PC-9 (cell line): Measurements from ENCODE around the gene MAP2K2. TPM values are rescaled to one million over a fixed set of nuclear protein-coding genes. Genes with fewer than 3 reads are reported as not detected.

Experiments used
- BruUV-seq: library from RNA; stranded (reverse); fragments of 400-500 nt; replicated peaks from 2 replicates; lab custom pipeline; 2021; lab: Mats Ljungman, UMichigan
- CTCF ChIA-PET: fragments of 300-600 bp; sonication (Branson Sonifier 250); formaldehyde crosslinking; loops from one replicate; lab custom pipeline; 2022; ENCODE audit warnings: antibody characterized with exemption; lab: Charles Lee
- POLR2A ChIA-PET: fragments of 300-600 bp; sonication (Branson Sonifier 250); formaldehyde crosslinking; loops from one replicate; lab custom pipeline; 2022; ENCODE audit warnings: antibody characterized with exemption; ENCODE audit not compliant: unreplicated experiment; lab: Charles Lee
- DNase-seq, 2 experiments: peaks; one replicate each; pipeline versions ENCODE4 v3.0.0 to v3.0.0-alpha.2; 2015 to 2022; ENCODE audit warnings: mixed read lengths in 1 of 2
- H2AFZ ChIP-seq: fragments of 200-600 bp; sonication (generic); 2 replicates; pipeline ENCODE4 v1.8.1; 2017; ENCODE audit warnings: antibody characterized with exemption
- H3F3A ChIP-seq: fragments of 200-600 bp; sonication (generic); 2 replicates; pipeline ENCODE4 v1.8.1; 2017; ENCODE audit warnings: antibody characterized with exemption, mild to moderate bottlenecking, low read depth; ENCODE audit not compliant: insufficient read depth
- H3K27ac ChIP-seq: fragments of 200-600 bp; sonication (generic); 2 replicates; pipeline ENCODE4 v1.6.1; 2016; ENCODE audit warnings: mixed run types
- H3K27me3 ChIP-seq: fragments of 200-600 bp; sonication (generic); 2 replicates; pipeline ENCODE4 v1.6.1; 2016; ENCODE audit warnings: low read depth, mixed run types; ENCODE audit not compliant: insufficient read depth
- H3K36me3 ChIP-seq: fragments of 200-600 bp; sonication (generic); 2 replicates; pipeline ENCODE4 v1.6.1; 2016; ENCODE audit warnings: low read depth, mixed run types
- H3K4me1 ChIP-seq: fragments of 200-600 bp; sonication (generic); replicated peaks from 2 replicates; pipeline ENCODE4 v1.6.1; 2016; ENCODE audit warnings: mixed run types; ENCODE audit not compliant: insufficient read depth
- H3K4me2 ChIP-seq: fragments of 200-600 bp; sonication (generic); 2 replicates; pipeline ENCODE4 v1.6.1; 2017; ENCODE audit warnings: mixed run types
- H3K4me3 ChIP-seq: fragments of 200-600 bp; sonication (generic); 2 replicates; pipeline ENCODE4 v1.6.1; 2016; ENCODE audit warnings: mixed run types
- H3K79me2 ChIP-seq: fragments of 200-600 bp; sonication (generic); 2 replicates; pipeline ENCODE4 v1.6.1; 2017; ENCODE audit warnings: low read depth, mixed run types
- H3K9me2 ChIP-seq: fragments of 200-600 bp; sonication (generic); 2 replicates; pipeline ENCODE4 v1.8.1; 2017; ENCODE audit warnings: mild to moderate bottlenecking; ENCODE audit not compliant: insufficient read depth
- H3K9me3 ChIP-seq: fragments of 200-600 bp; sonication (generic); 2 replicates; pipeline ENCODE4 v1.8.1; 2016; ENCODE audit warnings: low read depth; ENCODE audit not compliant: insufficient read depth
- H4K20me1 ChIP-seq: fragments of 200-600 bp; sonication (generic); 2 replicates; pipeline ENCODE4 v1.8.1; 2017; ENCODE audit not compliant: insufficient read depth
- EZH2 ChIP-seq: fragments of 200-600 bp; sonication (generic); IDR thresholded peaks from 2 replicates; pipeline ENCODE4 v1.8.0; 2017; ENCODE audit warnings: antibody characterized with exemption, low read depth
- intact Hi-C: fragments of 100-400 bp; cut with micrococcal nuclease; formaldehyde crosslinking; loops from one replicate; pipeline ENCODE4 v1.10.0; 2022; ENCODE audit not compliant: unreplicated experiment
- total RNA-seq: library from RNA; stranded (reverse); gene quantifications from 2 replicates; pipeline ENCODE4 v1.2.3, GENCODE V29; 2021
- TF ChIP-seq, protein P1 (sequence below): fragments of 200-600 bp; sonication (generic); conservative IDR thresholded peaks from 2 replicates; pipeline ENCODE4 v1.6.1; 2017; ENCODE audit warnings: mixed run types, antibody characterized with exemption, mild to moderate bottlenecking, moderate library complexity

Gene MAP2K2
- total RNA-seq, 1 experiment from 2014 or later: 160 TPM

DNA sequence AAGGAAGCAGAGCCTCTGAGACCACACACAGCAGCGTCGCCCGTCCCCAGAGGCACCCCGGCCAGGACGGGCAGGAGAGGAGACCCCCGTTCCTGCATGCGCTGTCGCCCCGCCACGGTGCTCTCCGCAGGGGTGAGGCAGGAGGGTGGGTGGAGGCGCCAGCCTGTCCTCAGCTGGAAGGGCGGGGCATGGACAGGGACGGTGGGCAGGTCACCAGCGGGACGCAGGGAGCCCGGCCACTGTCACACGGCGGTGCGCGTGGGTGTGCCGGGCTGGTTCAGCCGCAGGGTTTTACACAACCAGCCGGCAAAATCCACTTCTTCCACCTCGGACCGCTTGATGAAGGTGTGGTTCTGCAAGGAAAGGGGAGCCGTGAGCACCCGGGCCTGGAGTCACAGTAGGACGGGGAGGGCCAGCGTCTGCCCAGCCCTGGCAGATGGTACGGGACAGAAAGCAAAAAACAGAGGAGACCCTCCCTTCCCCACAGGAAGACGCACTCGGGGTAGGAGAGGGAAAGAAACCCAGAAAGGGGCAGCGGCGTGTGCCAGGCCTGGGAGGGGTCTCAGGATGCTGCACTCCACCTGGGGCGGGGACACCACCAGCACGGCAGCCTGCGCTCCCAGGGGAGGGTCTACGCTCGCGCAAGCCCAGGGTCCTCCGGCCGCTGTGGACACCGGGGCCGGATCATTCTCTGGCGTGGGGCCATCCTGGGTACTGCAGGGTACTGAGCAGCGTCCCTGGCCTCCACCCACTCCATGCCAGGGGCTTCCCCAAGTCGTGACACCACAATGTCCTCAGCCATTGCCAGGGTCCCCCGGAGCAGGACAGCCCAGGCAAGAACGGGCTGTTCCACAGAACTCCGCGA lies 33.3 kb downstream of the MAP2K2 start:
- H3K4me1 ChIP-seq: peaks cover 12% of the 10 kb centered on the region
- H2AFZ ChIP-seq: no peak overlapping the region
- no peak overlapping the region for H3K4me3 ChIP-seq
- no peaks in the 10 kb centered on the region for H3K36me3 ChIP-seq
- H3K4me2 ChIP-seq: no peak overlapping the region
- H3K9me2 ChIP-seq: no peaks in the 10 kb centered on the region
- H3K27me3 ChIP-seq: no peaks in the 10 kb centered on the region
- H3K9me3 ChIP-seq: no peaks in the 10 kb centered on the region
- no peaks in the 10 kb centered on the region for H4K20me1 ChIP-seq
- no TSS peak for BruUV-seq
- POLR2A ChIA-PET: no interaction called here
- no peaks in the 10 kb centered on the region for H3K79me2 ChIP-seq
- DNase-seq: no peak
- intact Hi-C loops: no loop called here
- no peak overlapping the region for H3K27ac ChIP-seq
- TF ChIP-seq, protein P1, sequence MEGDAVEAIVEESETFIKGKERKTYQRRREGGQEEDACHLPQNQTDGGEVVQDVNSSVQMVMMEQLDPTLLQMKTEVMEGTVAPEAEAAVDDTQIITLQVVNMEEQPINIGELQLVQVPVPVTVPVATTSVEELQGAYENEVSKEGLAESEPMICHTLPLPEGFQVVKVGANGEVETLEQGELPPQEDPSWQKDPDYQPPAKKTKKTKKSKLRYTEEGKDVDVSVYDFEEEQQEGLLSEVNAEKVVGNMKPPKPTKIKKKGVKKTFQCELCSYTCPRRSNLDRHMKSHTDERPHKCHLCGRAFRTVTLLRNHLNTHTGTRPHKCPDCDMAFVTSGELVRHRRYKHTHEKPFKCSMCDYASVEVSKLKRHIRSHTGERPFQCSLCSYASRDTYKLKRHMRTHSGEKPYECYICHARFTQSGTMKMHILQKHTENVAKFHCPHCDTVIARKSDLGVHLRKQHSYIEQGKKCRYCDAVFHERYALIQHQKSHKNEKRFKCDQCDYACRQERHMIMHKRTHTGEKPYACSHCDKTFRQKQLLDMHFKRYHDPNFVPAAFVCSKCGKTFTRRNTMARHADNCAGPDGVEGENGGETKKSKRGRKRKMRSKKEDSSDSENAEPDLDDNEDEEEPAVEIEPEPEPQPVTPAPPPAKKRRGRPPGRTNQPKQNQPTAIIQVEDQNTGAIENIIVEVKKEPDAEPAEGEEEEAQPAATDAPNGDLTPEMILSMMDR: no peak
- peaks cover 6% of the 10 kb centered on the region; the same call in 1 of the 2 replicates for H3F3A ChIP-seq
- CTCF ChIA-PET: no interaction called here

GRCh38 chr19:4089946-4090345 lies 34.0 kb downstream of the MAP2K2 start:
- no peaks in the 10 kb centered on the region for H3K9me2 ChIP-seq
- no peak for DNase-seq
- H4K20me1 ChIP-seq: no peaks in the 10 kb centered on the region
- no peaks in the 10 kb centered on the region for H3K79me2 ChIP-seq
- H3K9me3 ChIP-seq: no peaks in the 10 kb centered on the region
- no peaks in the 10 kb centered on the region for H3K27me3 ChIP-seq
- no peak for TF ChIP-seq EZH2
- TF ChIP-seq, protein P1: no peak
- peaks cover 12% of the 10 kb centered on the region for H3K4me1 ChIP-seq
- intact Hi-C loops: no loop called here
- ChIA-PET CTCF (no interaction called here), POLR2A (no interaction called here)
- no peaks in the 10 kb centered on the region for H3K36me3 ChIP-seq
- H3F3A ChIP-seq: peaks cover 7% of the 10 kb centered on the region; the same call in 1 of the 2 replicates
- no peak overlapping the region for H3K4me3 ChIP-seq
- no peak overlapping the region for H3K27ac ChIP-seq
- H3K4me2 ChIP-seq: no peak overlapping the region
- BruUV-seq: no TSS peak
- no peak overlapping the region for H2AFZ ChIP-seq

- BruUV-seq: no TSS peak
- H3K79me2 ChIP-seq: no peaks in the 10 kb centered on the region
- H3K4me1 ChIP-seq: peaks cover 17% of the 10 kb centered on the region
- H3K4me2 ChIP-seq: no peak overlapping the region
- no peaks in the 10 kb centered on the region for H4K20me1 ChIP-seq
- TF ChIP-seq EZH2: no peak
- H3K9me3 ChIP-seq: no peaks in the 10 kb centered on the region
- CTCF ChIA-PET: no interaction called here
- intact Hi-C loops: no loop called here
- no peaks in the 10 kb centered on the region for H3K27me3 ChIP-seq
- H3K9me2 ChIP-seq: no peaks in the 10 kb centered on the region
- H3K4me3 ChIP-seq: no peak overlapping the region
- H3K36me3 ChIP-seq: no peaks in the 10 kb centered on the region
- no peak for DNase-seq
- no peak overlapping the region for H3K27ac ChIP-seq
- peaks cover 12% of the 10 kb centered on the region; the same call in 1 of the 2 replicates for H3F3A ChIP-seq
- no peak overlapping the region for H2AFZ ChIP-seq
- POLR2A ChIA-PET: no interaction called here
These were observed 34.5 kb downstream of the MAP2K2 start for GRCh38 chr19:4089400-4089908.
